PFSK-1 (cell line): ENCODE measurements around the gene ULBP2.

Experiments used
- FOXP2 ChIP-seq: optimal IDR thresholded peaks from 2 replicates; pipeline ENCODE3; 2011; ENCODE audit warnings: borderline replicate concordance, control low read depth, inconsistent platforms; ENCODE audit not compliant: insufficient read depth; ENCODE audit errors: extremely low read length, extremely low read depth
- POLR2AphosphoS5 ChIP-seq: IDR thresholded peaks from 2 replicates; pipeline ENCODE4 v1.6.1; 2012; ENCODE audit warnings: low read depth, mild to moderate bottlenecking, control low read depth, low read length, moderate library complexity
- REST ChIP-seq, 2 experiments: IDR thresholded peaks; 2 replicates each; pipeline versions ENCODE4 v1.6.1 to v1.8.0; 2011 to 2012; ENCODE audit warnings: low read depth in 2 of 2, low read length in 2 of 2, control low read depth in 1 of 2, inconsistent platforms in 1 of 2, mild to moderate bottlenecking in 1 of 2, moderate library complexity in 1 of 2; ENCODE audit not compliant: insufficient read depth in 1 of 2
- SIN3A ChIP-seq: IDR thresholded peaks from 2 replicates; pipeline ENCODE4 v1.6.1; 2012; ENCODE audit warnings: mild to moderate bottlenecking, low read length, moderate library complexity, borderline replicate concordance; ENCODE audit not compliant: insufficient read depth
- TAF1 ChIP-seq: IDR thresholded peaks from 2 replicates; pipeline ENCODE4 v1.6.1; 2012; ENCODE audit warnings: low read length, control low read depth, borderline replicate concordance; ENCODE audit not compliant: insufficient read depth

DNA sequence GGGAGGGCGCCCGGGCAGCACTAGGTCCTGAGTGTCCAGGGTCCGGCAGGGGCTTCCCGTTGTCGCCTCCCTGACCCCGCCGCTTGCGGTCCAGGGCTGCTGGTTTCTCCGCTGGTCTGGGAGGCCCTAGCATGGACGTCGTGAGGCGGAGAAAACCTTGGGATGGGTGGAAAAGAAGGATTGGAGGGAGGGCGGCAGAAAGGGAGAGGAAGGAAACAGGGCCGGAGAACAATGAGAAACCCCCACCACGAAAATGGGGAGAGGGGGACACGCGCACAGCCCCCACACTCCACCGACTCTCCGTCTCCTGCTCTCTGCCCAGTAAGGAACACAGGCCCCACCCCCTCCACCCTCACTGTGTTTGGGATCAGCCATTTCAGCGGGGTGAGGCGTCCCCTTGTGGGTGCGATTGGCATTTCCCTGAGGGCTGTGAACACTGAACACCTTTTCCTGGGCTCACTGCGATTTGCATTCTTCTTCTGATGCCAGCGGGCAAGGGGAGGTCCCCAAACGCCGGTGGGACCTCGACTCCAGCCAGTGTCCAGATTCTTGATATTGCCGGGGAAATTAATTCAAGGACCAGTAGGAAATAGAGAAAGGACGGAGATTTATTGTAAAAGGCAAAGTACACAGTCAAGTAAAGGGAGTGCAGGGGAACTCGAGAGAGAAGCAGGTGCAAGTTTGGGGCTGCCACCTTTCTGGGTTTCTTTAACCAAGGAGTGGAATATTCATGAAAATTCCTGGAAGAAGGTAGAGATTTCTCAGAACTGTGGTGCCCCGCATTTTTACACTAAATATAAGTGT, 15.6 kb upstream of the ULBP2 start:
- TF ChIP-seq TAF1 (no peak), REST (IDR thresholded peaks at IDR 0.05; ENCODE audit: insufficient read depth in 1 of 2, low read depth in 2 of 2, low read length in 2 of 2) (no peak), FOXP2 (no peak), SIN3A (no peak), POLR2AphosphoS5 (no peak)
